Measurements from ENCODE around the gene FAM83C.

GRCh38 chr20:35264755-35265154 is 27.5 kb downstream of the FAM83C start:
- peak; percentile 28; the same call in 1 of the 2 replicates for TF ChIP-seq CTCF (IDR thresholded peaks at IDR 0.05)
- peak; percentile 33; the same call in 1 of the 2 replicates for TF ChIP-seq RAD21 (IDR thresholded peaks at IDR 0.05; ENCODE audit: low read length)
- TF ChIP-seq JUND (IDR thresholded peaks at IDR 0.05), result no peak
- TF ChIP-seq SMC3 (IDR thresholded peaks at IDR 0.05; ENCODE audit: low read depth, low read length), result peak; percentile 46; the same call in 1 of the 2 replicates
- TF ChIP-seq, protein P1, sequence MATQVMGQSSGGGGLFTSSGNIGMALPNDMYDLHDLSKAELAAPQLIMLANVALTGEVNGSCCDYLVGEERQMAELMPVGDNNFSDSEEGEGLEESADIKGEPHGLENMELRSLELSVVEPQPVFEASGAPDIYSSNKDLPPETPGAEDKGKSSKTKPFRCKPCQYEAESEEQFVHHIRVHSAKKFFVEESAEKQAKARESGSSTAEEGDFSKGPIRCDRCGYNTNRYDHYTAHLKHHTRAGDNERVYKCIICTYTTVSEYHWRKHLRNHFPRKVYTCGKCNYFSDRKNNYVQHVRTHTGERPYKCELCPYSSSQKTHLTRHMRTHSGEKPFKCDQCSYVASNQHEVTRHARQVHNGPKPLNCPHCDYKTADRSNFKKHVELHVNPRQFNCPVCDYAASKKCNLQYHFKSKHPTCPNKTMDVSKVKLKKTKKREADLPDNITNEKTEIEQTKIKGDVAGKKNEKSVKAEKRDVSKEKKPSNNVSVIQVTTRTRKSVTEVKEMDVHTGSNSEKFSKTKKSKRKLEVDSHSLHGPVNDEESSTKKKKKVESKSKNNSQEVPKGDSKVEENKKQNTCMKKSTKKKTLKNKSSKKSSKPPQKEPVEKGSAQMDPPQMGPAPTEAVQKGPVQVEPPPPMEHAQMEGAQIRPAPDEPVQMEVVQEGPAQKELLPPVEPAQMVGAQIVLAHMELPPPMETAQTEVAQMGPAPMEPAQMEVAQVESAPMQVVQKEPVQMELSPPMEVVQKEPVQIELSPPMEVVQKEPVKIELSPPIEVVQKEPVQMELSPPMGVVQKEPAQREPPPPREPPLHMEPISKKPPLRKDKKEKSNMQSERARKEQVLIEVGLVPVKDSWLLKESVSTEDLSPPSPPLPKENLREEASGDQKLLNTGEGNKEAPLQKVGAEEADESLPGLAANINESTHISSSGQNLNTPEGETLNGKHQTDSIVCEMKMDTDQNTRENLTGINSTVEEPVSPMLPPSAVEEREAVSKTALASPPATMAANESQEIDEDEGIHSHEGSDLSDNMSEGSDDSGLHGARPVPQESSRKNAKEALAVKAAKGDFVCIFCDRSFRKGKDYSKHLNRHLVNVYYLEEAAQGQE (IDR thresholded peaks at IDR 0.05; ENCODE audit: low read depth, low read length), result no peak
- no peak for TF ChIP-seq POLR2AphosphoS5 (IDR thresholded peaks at IDR 0.05; ENCODE audit: low read depth, low read length)
- TF ChIP-seq MXI1 (IDR thresholded peaks at IDR 0.05; ENCODE audit: low read depth, low read length), result no peak

Data from SK-N-SH (cell line).